ENCODE measurements around the gene SNCB.

GRCh38 chr5:176575488-176576422 lies 54.6 kb downstream of the SNCB start:
- TF ChIP-seq, protein P1, sequence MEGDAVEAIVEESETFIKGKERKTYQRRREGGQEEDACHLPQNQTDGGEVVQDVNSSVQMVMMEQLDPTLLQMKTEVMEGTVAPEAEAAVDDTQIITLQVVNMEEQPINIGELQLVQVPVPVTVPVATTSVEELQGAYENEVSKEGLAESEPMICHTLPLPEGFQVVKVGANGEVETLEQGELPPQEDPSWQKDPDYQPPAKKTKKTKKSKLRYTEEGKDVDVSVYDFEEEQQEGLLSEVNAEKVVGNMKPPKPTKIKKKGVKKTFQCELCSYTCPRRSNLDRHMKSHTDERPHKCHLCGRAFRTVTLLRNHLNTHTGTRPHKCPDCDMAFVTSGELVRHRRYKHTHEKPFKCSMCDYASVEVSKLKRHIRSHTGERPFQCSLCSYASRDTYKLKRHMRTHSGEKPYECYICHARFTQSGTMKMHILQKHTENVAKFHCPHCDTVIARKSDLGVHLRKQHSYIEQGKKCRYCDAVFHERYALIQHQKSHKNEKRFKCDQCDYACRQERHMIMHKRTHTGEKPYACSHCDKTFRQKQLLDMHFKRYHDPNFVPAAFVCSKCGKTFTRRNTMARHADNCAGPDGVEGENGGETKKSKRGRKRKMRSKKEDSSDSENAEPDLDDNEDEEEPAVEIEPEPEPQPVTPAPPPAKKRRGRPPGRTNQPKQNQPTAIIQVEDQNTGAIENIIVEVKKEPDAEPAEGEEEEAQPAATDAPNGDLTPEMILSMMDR (IDR thresholded peaks at IDR 0.05): no peak
- no peak for TF ChIP-seq EZH2 (IDR thresholded peaks at IDR 0.05)
